ENCODE measurements around the gene PPFIA1.
A peak's percentile ranks its signal among the peaks of the same experiment; 100 is the strongest.
"Not testable (repeated sequence)": the region's sequence is repeated elsewhere in the genome, so short reads cannot be mapped to it uniquely, and the experiment has no call there.

Gene PPFIA1

GRCh38 chr11:70364178-70364577 is 93.7 kb downstream of the PPFIA1 start:
- DNase-seq = no peak

- peak; percentile 80 to 85 for DNase-seq
These were observed 94.5 kb downstream of the PPFIA1 start for GRCh38 chr11:70364745-70365543.

GRCh38 chr11:70365544-70365927 is 95.0 kb downstream of the PPFIA1 start:
- DNase-seq = no peak

GRCh38 chr11:70367071-70367470 is 96.6 kb downstream of the PPFIA1 start:
- no peak for DNase-seq

- DNase-seq = no peak
These were observed 98.5 kb downstream of the PPFIA1 start for GRCh38 chr11:70368961-70369360.

- DNase-seq = no peak
These were observed 100.8 kb downstream of the PPFIA1 start for GRCh38 chr11:70371241-70371640.

GRCh38 chr11:70372076-70372475 is 101.6 kb downstream of the PPFIA1 start:
- no peak for DNase-seq

GRCh38 chr11:70376621-70377020 is 106.1 kb downstream of the PPFIA1 start:
- DNase-seq = no peak

- no peak for DNase-seq
These were observed 107.2 kb downstream of the PPFIA1 start for GRCh38 chr11:70377645-70378044.

- no peak for DNase-seq
These were observed 108.1 kb downstream of the PPFIA1 start for GRCh38 chr11:70378506-70379134.

- DNase-seq = no peak
These were observed 110.9 kb downstream of the PPFIA1 start for GRCh38 chr11:70381350-70381749.

GRCh38 chr11:70381872-70382861 is 111.7 kb downstream of the PPFIA1 start:
- DNase-seq = no peak

- DNase-seq = no peak
These were observed 113.4 kb downstream of the PPFIA1 start for GRCh38 chr11:70383664-70384565.

- DNase-seq = no peak
These were observed 114.2 kb downstream of the PPFIA1 start for GRCh38 chr11:70384566-70385152.

- DNase-seq = no peak
These were observed 117.1 kb downstream of the PPFIA1 start for GRCh38 chr11:70387564-70387963.

GRCh38 chr11:70389201-70389600 is 118.7 kb downstream of the PPFIA1 start:
- no peak for DNase-seq

GRCh38 chr11:70390882-70391281 is 120.4 kb downstream of the PPFIA1 start:
- not testable (repeated sequence) for DNase-seq

- no peak for DNase-seq
These were observed 123.9 kb downstream of the PPFIA1 start for GRCh38 chr11:70394211-70394950.

GRCh38 chr11:70397336-70397982 is 127.0 kb downstream of the PPFIA1 start:
- DNase-seq = peak in 1 of 2 experiments; percentile 10
